ENCODE data around the gene MRPL51. TPM values are rescaled to one million over a fixed set of nuclear protein-coding genes. Genes with fewer than 3 reads are reported as not detected.
A peak's percentile ranks its signal among the peaks of the same experiment; 100 is the strongest.

The MRPL51 gene
- total and polyA plus RNA-seq, 2 donors (not counting 1 experiment from before 2014, with no cell fraction given), result 18.6 to 72.6 TPM

DNA sequence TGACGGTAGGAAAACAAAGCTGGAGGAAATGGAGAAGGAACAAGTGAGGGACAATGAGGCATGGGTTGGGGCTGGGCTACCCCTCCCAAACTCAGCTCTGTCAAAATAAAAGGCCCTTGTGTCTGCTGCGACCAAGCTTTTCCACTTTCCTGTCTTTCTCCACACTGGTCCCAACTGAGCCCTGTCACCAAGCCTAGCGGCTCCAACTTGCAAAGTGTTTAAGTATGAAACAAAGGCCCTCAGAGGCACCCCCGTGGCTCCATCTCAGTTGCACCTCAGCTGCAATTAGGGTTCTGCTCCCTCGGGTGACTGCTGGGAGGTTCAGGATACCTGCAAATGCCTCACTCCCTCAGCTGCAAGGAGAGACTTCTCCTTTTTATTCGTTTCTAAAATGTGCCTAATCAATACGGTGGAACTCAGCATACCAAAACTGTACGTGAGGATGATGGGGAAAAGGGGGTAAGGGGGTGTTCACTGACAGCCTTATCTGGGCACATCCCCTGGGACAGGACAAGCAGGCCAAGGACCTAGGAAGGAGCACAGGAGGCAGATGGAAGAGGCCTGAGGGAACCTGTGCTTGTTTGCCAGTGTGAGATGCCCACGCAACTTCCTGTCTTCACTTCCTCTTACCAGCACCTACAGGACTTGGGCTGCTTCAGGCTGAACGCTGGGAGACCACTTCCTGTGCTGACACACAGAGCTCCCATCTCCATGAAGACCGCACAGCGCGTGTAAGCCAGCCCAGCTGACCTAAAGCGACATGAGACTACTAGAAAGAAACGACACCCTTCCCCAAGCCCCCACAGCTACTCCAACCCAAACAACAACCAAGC, 31.4 kb downstream of the MRPL51 start:
- TF ChIP-seq, protein P1, sequence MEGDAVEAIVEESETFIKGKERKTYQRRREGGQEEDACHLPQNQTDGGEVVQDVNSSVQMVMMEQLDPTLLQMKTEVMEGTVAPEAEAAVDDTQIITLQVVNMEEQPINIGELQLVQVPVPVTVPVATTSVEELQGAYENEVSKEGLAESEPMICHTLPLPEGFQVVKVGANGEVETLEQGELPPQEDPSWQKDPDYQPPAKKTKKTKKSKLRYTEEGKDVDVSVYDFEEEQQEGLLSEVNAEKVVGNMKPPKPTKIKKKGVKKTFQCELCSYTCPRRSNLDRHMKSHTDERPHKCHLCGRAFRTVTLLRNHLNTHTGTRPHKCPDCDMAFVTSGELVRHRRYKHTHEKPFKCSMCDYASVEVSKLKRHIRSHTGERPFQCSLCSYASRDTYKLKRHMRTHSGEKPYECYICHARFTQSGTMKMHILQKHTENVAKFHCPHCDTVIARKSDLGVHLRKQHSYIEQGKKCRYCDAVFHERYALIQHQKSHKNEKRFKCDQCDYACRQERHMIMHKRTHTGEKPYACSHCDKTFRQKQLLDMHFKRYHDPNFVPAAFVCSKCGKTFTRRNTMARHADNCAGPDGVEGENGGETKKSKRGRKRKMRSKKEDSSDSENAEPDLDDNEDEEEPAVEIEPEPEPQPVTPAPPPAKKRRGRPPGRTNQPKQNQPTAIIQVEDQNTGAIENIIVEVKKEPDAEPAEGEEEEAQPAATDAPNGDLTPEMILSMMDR (IDR thresholded peaks at IDR 0.05), result no peak
- TF ChIP-seq EZH2 (IDR thresholded peaks at IDR 0.05; ENCODE audit: borderline replicate concordance, insufficient read depth, low read depth, low read length, poor library complexity, severe bottlenecking), result no peak
- Histone ChIP-seq H3K27me3 (replicated peaks in 1 of 4; ENCODE audit: control extremely low read depth in 1 of 4, control insufficient read depth in 3 of 4, insufficient read depth in 4 of 4, low read length in 3 of 4) (no peaks in the 10 kb centered on the region), H2AFZ (ENCODE audit: insufficient read depth, low read depth, low read length, poor library complexity, severe bottlenecking) (peak overlapping the region; percentile 29), H3K4me1 (ENCODE audit: control insufficient read depth in 2 of 2, insufficient read depth in 2 of 2, low read length in 2 of 2) (peaks cover 67 to 93% of the 10 kb centered on the region in 2 donors), H3K27ac (ENCODE audit: low read length in 2 of 2) (peak overlapping the region; percentile 89 to 93), H3K4me3 (ENCODE audit: control extremely low read depth in 1 of 5, extremely low read depth in 1 of 5, insufficient read depth in 1 of 5, low read depth in 2 of 5, low read length in 4 of 5) (peak overlapping the region in 2 of 5 experiments; percentile 20 to 23), H3K36me3 (replicated peaks in 1 of 2; ENCODE audit: control extremely low read depth in 1 of 2, control insufficient read depth in 1 of 2, extremely low read depth in 1 of 2, insufficient read depth in 2 of 2, low read length in 1 of 2) (peaks cover 5 to 78% of the 10 kb centered on the region in 2 experiments), H3K79me2 (ENCODE audit: control insufficient read depth, insufficient read depth, low read length) (peaks cover 48% of the 10 kb centered on the region), H3K4me2 (replicated peaks; ENCODE audit: low read depth, low read length, poor library complexity, severe bottlenecking) (peak overlapping the region; percentile 71), H4K20me1 (ENCODE audit: control insufficient read depth, insufficient read depth, low read length, poor library complexity, severe bottlenecking) (peaks cover 9% of the 10 kb centered on the region), H3K9me3 (ENCODE audit: control extremely low read depth in 1 of 3, control insufficient read depth in 2 of 3, insufficient read depth in 1 of 3, low read length in 2 of 3) (no peaks in the 10 kb centered on the region), H3K9ac (ENCODE audit: low read length) (peak overlapping the region; percentile 14)
- Mint-ChIP-seq H3K27ac (peak overlapping the region; percentile 98), H3K4me3 (peak overlapping the region; percentile 72), H3K27me3 (no peaks in the 10 kb centered on the region), H3K9me3 (ENCODE audit: insufficient read depth) (no peaks in the 10 kb centered on the region), H3K4me1 (peaks cover 86% of the 10 kb centered on the region)
- 14% methylated on average over 9 of the region's 15 CpGs for WGBS (ENCODE audit: insufficient coverage)
- CTCF ChIA-PET, result interaction anchor here (0.7 to 8.9 kb wide), 11 partner anchors 9 to 104 kb away, joined by 3 to 383 read pairs (median 9); partner anchors contain the start of genes CD27, MRPL51, TAPBPL and VAMP1
- intact Hi-C loops (cut with micrococcal nuclease), result loop anchor here (1.0 to 10.0 kb wide), 5 partner anchors 9 to 127 kb away; partner anchors contain the start of genes TAPBPL and VAMP1
- DNase-seq (peak; percentile 94), ATAC-seq (ENCODE audit: low read depth) (peak; percentile 87)
- POLR2A ChIA-PET, result interaction anchor here (0.5 to 4.8 kb wide), 12 partner anchors 9 to 400 kb away, joined by 3 to 72 read pairs (median 6); partner anchors contain the start of genes CD27, MRPL51, TAPBPL and VAMP1
